ENCODE measurements around the gene NUDT3.

The NUDT3 gene

GRCh38 chr6:34392497-34393190 lies at the start of gene NUDT3:
NUDT3 (minus strand) TSS chr6:34392669; CDS start chr6:34392362, 307 bp downstream.
- TF ChIP-seq CTCF (IDR thresholded peaks at IDR 0.05; ENCODE audit: extremely low read depth, missing control alignments), result peak; percentile 77
- peak; percentile 97 for DNase-seq (ENCODE audit: low spot score)

GRCh38 chr6:34441526-34441925 lies 49.1 kb upstream of the NUDT3 start:
- DNase-seq (ENCODE audit: low spot score), result no peak
- no peak for TF ChIP-seq CTCF (IDR thresholded peaks at IDR 0.05; ENCODE audit: extremely low read depth, missing control alignments)

GRCh38 chr6:34439442-34439841 lies 47.0 kb upstream of the NUDT3 start:
- TF ChIP-seq CTCF (IDR thresholded peaks at IDR 0.05; ENCODE audit: extremely low read depth, missing control alignments), result no peak
- DNase-seq (ENCODE audit: low spot score), result no peak

- no peak for DNase-seq (ENCODE audit: low spot score)
- no peak for TF ChIP-seq CTCF (IDR thresholded peaks at IDR 0.05; ENCODE audit: extremely low read depth, missing control alignments)
Measured at GRCh38 chr6:34438705-34439104, 46.2 kb upstream of the NUDT3 start.

- no peak for DNase-seq (ENCODE audit: low spot score)
Measured at GRCh38 chr6:34437644-34437970, 45.1 kb upstream of the NUDT3 start.

GRCh38 chr6:34436803-34437643 lies 44.6 kb upstream of the NUDT3 start:
- no peak for TF ChIP-seq CTCF (IDR thresholded peaks at IDR 0.05; ENCODE audit: extremely low read depth, missing control alignments)
- no peak for DNase-seq (ENCODE audit: low spot score)

More at GRCh38 chr6:34437644-34437970, 45.1 kb upstream of the NUDT3 start:
- no peak for TF ChIP-seq CTCF (IDR thresholded peaks at IDR 0.05; ENCODE audit: extremely low read depth, missing control alignments)

- no peak for TF ChIP-seq CTCF (IDR thresholded peaks at IDR 0.05; ENCODE audit: extremely low read depth, missing control alignments)
- DNase-seq (ENCODE audit: low spot score), result no peak
Measured at GRCh38 chr6:34435916-34436315, 43.4 kb upstream of the NUDT3 start.

Measured in GM20000 (cell line).